Neural cell (in vitro differentiated cells): ENCODE measurements around the gene TRIM24. TPM values are rescaled to one million over a fixed set of nuclear protein-coding genes. Genes with fewer than 3 reads are reported as not detected.

Experiments used
- H2AFZ ChIP-seq: fragments of 200-600, 300-800 bp; sonication (generic), shearing (Covaris generic); 2 replicates; pipeline ENCODE4 v1.6.0; 2014; ENCODE audit warnings: low read depth, mild to moderate bottlenecking, antibody characterized with exemption, low read length, moderate library complexity
- H3F3A ChIP-seq: fragments of 200-600 bp; shearing (Covaris generic); 2 replicates; pipeline ENCODE4 v1.6.1; 2016; ENCODE audit warnings: mild to moderate bottlenecking, moderate library complexity, mixed read lengths, antibody characterized with exemption, low read length; ENCODE audit not compliant: insufficient read depth, poor library complexity, severe bottlenecking
- H3K27ac ChIP-seq: fragments of 200-600, 300-800 bp; sonication (generic), shearing (Covaris generic); 2 replicates; pipeline ENCODE4 v1.5.1; 2014; ENCODE audit warnings: mild to moderate bottlenecking, low read length, moderate library complexity
- H3K27me3 ChIP-seq: fragments of 300-800, 200-600 bp; sonication (generic), shearing (Covaris generic); 2 replicates; pipeline ENCODE4 v1.6.0; 2014; ENCODE audit warnings: mild to moderate bottlenecking, low read depth, low read length, moderate library complexity; ENCODE audit not compliant: insufficient read depth
- H3K36me3 ChIP-seq: fragments of 300-800, 200-600 bp; sonication (generic), shearing (Covaris generic); 2 replicates; pipeline ENCODE4 v1.5.1; 2014; ENCODE audit warnings: mild to moderate bottlenecking, antibody characterized with exemption, low read length, moderate library complexity; ENCODE audit not compliant: insufficient read depth
- H3K4me2 ChIP-seq: fragments of 300-800, 200-600 bp; sonication (generic), shearing (Covaris generic); 2 replicates; pipeline ENCODE4 v1.6.0; 2014; ENCODE audit warnings: mild to moderate bottlenecking, low read length
- H3K4me3 ChIP-seq: fragments of 300-800, 200-600 bp; sonication (generic), shearing (Covaris generic); 2 replicates; pipeline ENCODE4 v1.5.1; 2014; ENCODE audit warnings: mild to moderate bottlenecking, low read length, moderate library complexity
- H3K79me2 ChIP-seq: fragments of 200-600 bp; shearing (Covaris generic); replicated peaks from 2 replicates; pipeline ENCODE4 v1.6.0; 2014; ENCODE audit warnings: mild to moderate bottlenecking, low read length, moderate library complexity; ENCODE audit not compliant: insufficient read depth
- H3K9ac ChIP-seq: fragments of 300-800, 200-600 bp; sonication (generic), shearing (Covaris generic); 2 replicates; pipeline ENCODE4 v1.6.1; 2016; ENCODE audit warnings: mild to moderate bottlenecking, low read length, mixed read lengths
- H3K9me2 ChIP-seq: fragments of 200-600 bp; shearing (Covaris generic); 2 replicates; pipeline ENCODE4 v1.6.1; 2016; ENCODE audit warnings: mild to moderate bottlenecking, low read length, mixed read lengths; ENCODE audit not compliant: insufficient read depth
- H3K9me3 ChIP-seq: fragments of 200-600, 300-800 bp; sonication (generic), shearing (Covaris generic); 2 replicates; pipeline ENCODE4 v1.6.1; 2016; ENCODE audit warnings: mild to moderate bottlenecking, mixed run types, low read length, moderate library complexity, mixed read lengths
- H4K20me1 ChIP-seq: fragments of 200-600 bp; shearing (Covaris generic); 2 replicates; pipeline ENCODE4 v1.6.1; 2016; ENCODE audit warnings: mild to moderate bottlenecking, mixed run types; ENCODE audit not compliant: insufficient read depth
- CTCF ChIP-seq: fragments of 450-650 bp; IDR thresholded peaks from 2 replicates; pipeline ENCODE4 v1.5.1; 2014; ENCODE audit warnings: antibody characterized with exemption, mild to moderate bottlenecking, moderate library complexity; ENCODE audit not compliant: poor library complexity, severe bottlenecking
- EP300 ChIP-seq: fragments of 450-650 bp; conservative IDR thresholded peaks from 2 replicates; pipeline ENCODE4 v1.6.1; 2014; ENCODE audit warnings: antibody characterized with exemption, mild to moderate bottlenecking, moderate library complexity; ENCODE audit not compliant: poor library complexity, severe bottlenecking
- EZH2 ChIP-seq: fragments of 200-600, 300-800 bp; shearing (Covaris generic), sonication (generic); IDR thresholded peaks from 2 replicates; pipeline ENCODE4 v1.6.1; 2014; ENCODE audit warnings: antibody characterized with exemption, low read length, borderline replicate concordance, mild to moderate bottlenecking; ENCODE audit not compliant: insufficient read depth, poor library complexity, severe bottlenecking
- MXI1 ChIP-seq: fragments of 450-650 bp; conservative IDR thresholded peaks from 2 replicates; pipeline ENCODE4 v1.6.1; 2014; ENCODE audit warnings: antibody characterized with exemption, mild to moderate bottlenecking; ENCODE audit not compliant: poor library complexity, severe bottlenecking
- POLR2AphosphoS5 ChIP-seq: IDR thresholded peaks from 2 replicates; pipeline ENCODE4 v1.6.1; 2012
- RAD21 ChIP-seq: fragments of 450-650 bp; conservative IDR thresholded peaks from 2 replicates; pipeline ENCODE4 v1.6.1; 2014; ENCODE audit warnings: antibody characterized with exemption, mild to moderate bottlenecking, moderate library complexity
- REST ChIP-seq: IDR thresholded peaks from 2 replicates; pipeline ENCODE4 v1.6.1; 2012; ENCODE audit warnings: borderline replicate concordance
- SMC3 ChIP-seq: fragments of 450-650 bp; conservative IDR thresholded peaks from 2 replicates; pipeline ENCODE4 v1.6.1; 2014; ENCODE audit warnings: antibody characterized with exemption, mild to moderate bottlenecking, moderate library complexity; ENCODE audit not compliant: poor library complexity
- TAF1 ChIP-seq: IDR thresholded peaks from 2 replicates; pipeline ENCODE4 v1.6.1; 2012; ENCODE audit warnings: low read depth
- polyA plus RNA-seq: library from polyadenylated mRNA; depleted of rRNA; stranded (reverse); fragments of >200 nt; gene quantifications from 2 replicates; pipeline ENCODE4 v1.2.3, GENCODE V29; 2014

The TRIM24 gene
- polyA plus RNA-seq, 1 donor from 2014 or later = 47.1 TPM

GRCh38 chr7:138607216-138608126, 147.4 kb downstream of the TRIM24 start:
- H3K36me3 ChIP-seq = no peaks in the 10 kb centered on the region
- H3K9ac ChIP-seq = no peak overlapping the region
- TF ChIP-seq MXI1 (no peak), RAD21 (no peak), SMC3 (no peak), EP300 (no peak), EZH2 (no peak), POLR2AphosphoS5 (no peak), CTCF (no peak), REST (no peak), TAF1 (no peak)
- H3K4me2 ChIP-seq = no peak overlapping the region
- peak overlapping the region; percentile 6 for H3K27ac ChIP-seq
- no peaks in the 10 kb centered on the region for H3K79me2 ChIP-seq
- H3K9me3 ChIP-seq = no peaks in the 10 kb centered on the region
- H3K27me3 ChIP-seq = no peaks in the 10 kb centered on the region
- H2AFZ ChIP-seq = no peak overlapping the region
- H3K9me2 ChIP-seq = no peaks in the 10 kb centered on the region
- H3F3A ChIP-seq = no peaks in the 10 kb centered on the region
- H4K20me1 ChIP-seq = no peaks in the 10 kb centered on the region
- H3K4me3 ChIP-seq = no peak overlapping the region

GRCh38 chr7:138608275-138608674, 148.2 kb downstream of the TRIM24 start:
- H3K9ac ChIP-seq = no peak overlapping the region
- TF ChIP-seq EP300 = no peak
- TF ChIP-seq SMC3 = no peak
- no peak for TF ChIP-seq REST
- no peak for TF ChIP-seq POLR2AphosphoS5
- no peak for TF ChIP-seq RAD21
- H2AFZ ChIP-seq = no peak overlapping the region
- H3K4me2 ChIP-seq = no peak overlapping the region
- H3K9me2 ChIP-seq = no peaks in the 10 kb centered on the region
- no peaks in the 10 kb centered on the region for H3K36me3 ChIP-seq
- no peaks in the 10 kb centered on the region for H3K9me3 ChIP-seq
- H3K27me3 ChIP-seq = no peaks in the 10 kb centered on the region
- peak overlapping the region; percentile 6 for H3K27ac ChIP-seq
- no peak overlapping the region for H3K4me3 ChIP-seq
- no peaks in the 10 kb centered on the region for H3K79me2 ChIP-seq
- H4K20me1 ChIP-seq = no peaks in the 10 kb centered on the region
- no peaks in the 10 kb centered on the region for H3F3A ChIP-seq
